Neuronal stem cell (in vitro differentiated cells): ENCODE measurements around the gene MAP4K5.

Experiments used
- DNase-seq: peaks from one replicate; pipeline ENCODE4 v3.0.0-alpha.2; 2013; ENCODE audit warnings: low spot score
- H2AFZ ChIP-seq: one replicate; pipeline ENCODE4 v1.6.1; 2013; ENCODE audit warnings: mild to moderate bottlenecking, low read length, inconsistent platforms
- H2AK5ac ChIP-seq: 2 replicates; pipeline ENCODE4 v1.6.1; 2013; ENCODE audit warnings: low read depth, mild to moderate bottlenecking, inconsistent platforms, low read length, moderate library complexity, mixed read lengths
- H2BK120ac ChIP-seq: 2 replicates; pipeline ENCODE4 v1.6.1; 2013; ENCODE audit warnings: low read depth, mild to moderate bottlenecking, inconsistent platforms, low read length, moderate library complexity, mixed read lengths
- H2BK12ac ChIP-seq: one replicate; pipeline ENCODE4 v1.6.1; 2013; ENCODE audit warnings: low read length, inconsistent platforms
- H2BK15ac ChIP-seq: 2 replicates; pipeline ENCODE4 v1.6.1; 2013; ENCODE audit warnings: mild to moderate bottlenecking, low read length, inconsistent platforms, mixed read lengths
- H2BK5ac ChIP-seq: one replicate; pipeline ENCODE4 v1.6.1; 2013; ENCODE audit warnings: inconsistent platforms, mild to moderate bottlenecking, low read length, moderate library complexity
- H3K14ac ChIP-seq: one replicate; pipeline ENCODE4 v1.6.1; 2013; ENCODE audit warnings: low read length, inconsistent platforms
- H3K18ac ChIP-seq: 2 replicates; pipeline ENCODE4 v1.6.1; 2013; ENCODE audit warnings: low read length, inconsistent platforms
- H3K23ac ChIP-seq: 2 replicates; pipeline ENCODE4 v1.6.1; 2013; ENCODE audit warnings: low read depth, mild to moderate bottlenecking, mixed read lengths, low read length, inconsistent platforms; ENCODE audit not compliant: poor library complexity
- H3K27ac ChIP-seq: replicated peaks from 3 replicates; pipeline ENCODE4 v1.5.1; 2013; ENCODE audit warnings: low read length, inconsistent platforms
- H3K27me3 ChIP-seq, 3 experiments: 2 replicates each; pipeline ENCODE4 v1.6.1; 2013; ENCODE audit warnings: low read length in 3 of 3, mild to moderate bottlenecking in 2 of 3, inconsistent platforms in 1 of 3, low read depth in 1 of 3, mixed read lengths in 1 of 3, moderate library complexity in 1 of 3; ENCODE audit not compliant: control insufficient read depth in 3 of 3, insufficient read depth in 3 of 3
- H3K36me3 ChIP-seq, 2 donors: replicated peaks in 1 of 2; 2 replicates each; pipeline ENCODE4 v1.6.1; 2013; ENCODE audit warnings: low read length in 2 of 2; ENCODE audit not compliant: control insufficient read depth in 2 of 2, insufficient read depth in 2 of 2
- H3K4ac ChIP-seq: 2 replicates; pipeline ENCODE4 v1.6.1; 2013; ENCODE audit warnings: inconsistent platforms, mild to moderate bottlenecking, low read length, moderate library complexity
- H3K4me1 ChIP-seq, 2 donors: 1 replicate in 1 of 2; 2 replicates in 1 of 2; pipeline ENCODE4 v1.6.1; 2013; ENCODE audit warnings: low read length in 2 of 2, low read depth in 1 of 2; ENCODE audit not compliant: control insufficient read depth in 2 of 2, insufficient read depth in 1 of 2
- H3K4me2 ChIP-seq: one replicate; pipeline ENCODE4 v1.6.1; 2013; ENCODE audit warnings: mild to moderate bottlenecking, low read length, inconsistent platforms; ENCODE audit not compliant: insufficient read depth, poor library complexity, severe bottlenecking
- H3K4me3 ChIP-seq, 2 donors: 2 replicates each; pipeline ENCODE4 v1.5.1; 2013; ENCODE audit warnings: low read length in 2 of 2, mild to moderate bottlenecking in 2 of 2, inconsistent platforms in 1 of 2, moderate library complexity in 1 of 2
- H3K79me1 ChIP-seq: one replicate; pipeline ENCODE4 v1.6.1; 2013; ENCODE audit warnings: low read depth, mild to moderate bottlenecking, inconsistent platforms, low read length, moderate library complexity
- H3K9ac ChIP-seq: one replicate; pipeline ENCODE4 v1.6.1; 2013; ENCODE audit warnings: mild to moderate bottlenecking, low read depth, low read length, inconsistent platforms; ENCODE audit not compliant: poor library complexity
- H3K9me3 ChIP-seq, 2 donors: replicated peaks in 1 of 2; 2 replicates each; pipeline versions ENCODE3 to v1.6.1; 2013; ENCODE audit warnings: low read length in 2 of 2, mild to moderate bottlenecking in 2 of 2, inconsistent platforms in 1 of 2, low read depth in 1 of 2, mixed read lengths in 1 of 2, moderate library complexity in 1 of 2; ENCODE audit not compliant: control insufficient read depth in 2 of 2, insufficient read depth in 1 of 2
- H4K8ac ChIP-seq: one replicate; pipeline ENCODE4 v1.6.1; 2013; ENCODE audit warnings: low read depth, mild to moderate bottlenecking, inconsistent platforms, low read length, moderate library complexity
- H4K91ac ChIP-seq: one replicate; pipeline ENCODE4 v1.6.1; 2013; ENCODE audit warnings: low read length, low read depth, mild to moderate bottlenecking, inconsistent platforms; ENCODE audit not compliant: poor library complexity
- WGBS, 2 donors: extraction: QIAGEN DNeasy Blood & Tissue Kit; methylation state at CpG; one replicate each; pipeline ENCODE4 v1.1.7; 2013; ENCODE audit warnings: missing lambda C conversion rate in 2 of 2, mixed read lengths in 1 of 2; ENCODE audit not compliant: insufficient read length in 2 of 2, insufficient replicate concordance in 1 of 2; ENCODE audit errors: extremely low coverage in 2 of 2; 5-methylcytosine and 5-hydroxymethylcytosine counted together

MAP4K5 gene

DNA sequence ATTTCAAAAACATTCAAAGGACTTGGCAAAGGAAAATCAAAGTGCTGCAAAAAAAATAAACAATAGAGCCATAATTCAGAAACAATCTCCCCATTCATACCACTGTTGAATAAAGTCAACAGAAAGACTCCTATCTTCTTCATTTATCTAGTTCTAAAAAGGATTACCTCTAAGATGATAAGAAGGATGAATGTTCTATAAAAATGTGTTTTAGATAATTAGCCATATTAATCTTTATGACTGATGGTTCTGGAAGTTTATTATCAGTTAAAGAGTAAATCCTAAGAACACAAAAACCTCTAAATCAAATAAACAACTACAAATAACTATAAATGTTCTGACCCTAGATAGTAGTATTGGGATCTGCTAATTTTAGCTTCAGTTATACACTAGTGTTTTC is 97.8 kb downstream of the MAP4K5 start:
- Histone ChIP-seq H3K9ac (no peak overlapping the region), H3K27ac (no peak overlapping the region), H2AFZ (no peak overlapping the region), H4K8ac (no peak overlapping the region), H3K14ac (no peak overlapping the region), H3K36me3 (peaks cover 12 to 81% of the 10 kb centered on the region in 2 donors), H3K4ac (no peak overlapping the region), H2BK15ac (no peak overlapping the region), H3K4me1 (no peaks in the 10 kb centered on the region), H2BK12ac (no peak overlapping the region), H2BK5ac (no peak overlapping the region), H3K27me3 (no peaks in the 10 kb centered on the region), H2AK5ac (no peak overlapping the region), H4K91ac (no peak overlapping the region), H3K18ac (no peak overlapping the region), H3K79me1 (no peaks in the 10 kb centered on the region), H3K9me3 (peaks cover 6 to 24% of the 10 kb centered on the region in 2 donors), H3K4me3 (no peak overlapping the region), H3K23ac (no peak overlapping the region), H2BK120ac (no peak overlapping the region), H3K4me2 (no peak overlapping the region)
- DNase-seq: no peak

DNA sequence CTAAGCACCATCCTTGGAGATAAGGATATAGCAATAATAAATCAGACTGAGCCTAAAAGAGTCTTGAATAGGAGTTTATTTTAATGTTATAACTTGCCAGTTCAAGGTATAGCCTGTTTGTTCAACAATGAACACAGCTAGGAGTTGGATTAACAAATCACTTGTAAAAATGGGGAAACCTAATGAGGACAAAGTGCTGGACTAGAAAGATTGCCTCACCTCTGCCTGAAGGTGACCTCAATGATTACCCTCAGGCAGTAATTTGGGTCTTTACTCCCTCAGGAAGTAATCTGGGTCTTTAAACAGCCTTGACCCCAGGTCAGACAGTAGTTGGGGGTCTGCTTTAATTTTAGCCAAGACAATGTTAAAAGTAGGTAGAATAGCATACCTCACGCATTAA is 100.2 kb downstream of the MAP4K5 start:
- Histone ChIP-seq H3K9ac (no peak overlapping the region), H4K91ac (no peak overlapping the region), H3K27ac (no peak overlapping the region), H3K4ac (no peak overlapping the region), H3K14ac (no peak overlapping the region), H2BK15ac (no peak overlapping the region), H3K4me3 (no peak overlapping the region), H3K18ac (no peak overlapping the region), H3K9me3 (peaks cover 3 to 13% of the 10 kb centered on the region in 2 donors), H3K23ac (no peak overlapping the region), H3K4me1 (no peaks in the 10 kb centered on the region), H2BK12ac (no peak overlapping the region), H3K4me2 (no peak overlapping the region), H3K36me3 (peaks cover 7 to 81% of the 10 kb centered on the region in 2 donors), H2AK5ac (no peak overlapping the region), H2BK120ac (no peak overlapping the region), H3K79me1 (no peaks in the 10 kb centered on the region), H2BK5ac (no peak overlapping the region), H4K8ac (no peak overlapping the region), H2AFZ (no peak overlapping the region), H3K27me3 (no peaks in the 10 kb centered on the region)
- WGBS, 2 donors: no CpG with 5 or more reads among the region's 1 CpG
- DNase-seq: no peak

- Histone ChIP-seq H4K91ac (no peak overlapping the region), H2BK15ac (no peak overlapping the region), H3K18ac (no peak overlapping the region), H2BK12ac (no peak overlapping the region), H3K9me3 (peaks cover 0 to 2% of the 10 kb centered on the region in 2 donors), H2BK120ac (no peak overlapping the region), H3K4me3 (no peak overlapping the region), H3K9ac (no peak overlapping the region), H3K4me1 (no peaks in the 10 kb centered on the region), H3K27ac (no peak overlapping the region), H3K27me3 (no peaks in the 10 kb centered on the region), H3K14ac (no peak overlapping the region), H2BK5ac (no peak overlapping the region), H4K8ac (no peak overlapping the region), H3K36me3 (peaks cover 4 to 89% of the 10 kb centered on the region in 2 donors), H3K4ac (no peak overlapping the region), H3K23ac (no peak overlapping the region), H3K4me2 (no peak overlapping the region), H2AK5ac (no peak overlapping the region), H3K79me1 (no peaks in the 10 kb centered on the region), H2AFZ (no peak overlapping the region)
- no CpG with 5 or more reads among the region's 3 CpGs for WGBS, 2 donors
- DNase-seq: no peak
Observed at GRCh38 chr14:50425816-50426215, 106.6 kb downstream of the MAP4K5 start.

DNA sequence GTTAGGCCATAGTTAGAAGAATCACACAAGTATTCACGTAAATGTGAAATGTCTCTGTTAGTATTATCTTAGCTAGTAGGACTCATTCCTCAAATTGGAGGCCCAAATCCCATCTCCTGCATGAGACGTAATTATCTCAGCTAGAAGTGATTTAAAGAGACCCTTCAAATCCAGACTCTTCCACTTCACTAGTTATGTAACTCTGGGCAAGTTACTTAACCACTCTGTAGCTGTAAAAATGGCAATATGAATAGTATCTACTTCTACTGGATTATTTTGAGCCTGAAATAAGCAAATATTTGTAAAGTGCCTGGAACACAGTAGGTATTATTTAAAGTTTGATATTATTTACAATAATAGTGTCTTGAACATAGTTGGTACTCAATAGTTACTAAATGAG is 107.3 kb downstream of the MAP4K5 start:
- peaks cover 6 to 96% of the 10 kb centered on the region in 2 donors for H3K36me3 ChIP-seq
- H3K4me1 ChIP-seq: no peaks in the 10 kb centered on the region
- H3K79me1 ChIP-seq: no peaks in the 10 kb centered on the region
- no peaks in the 10 kb centered on the region for H3K27me3 ChIP-seq
- H2BK5ac ChIP-seq: no peak overlapping the region
- no peak overlapping the region for H3K18ac ChIP-seq
- H4K91ac ChIP-seq: no peak overlapping the region
- no peak overlapping the region for H2BK120ac ChIP-seq
- H2BK15ac ChIP-seq: no peak overlapping the region
- no peak overlapping the region for H3K4ac ChIP-seq
- H3K14ac ChIP-seq: no peak overlapping the region
- no peak overlapping the region for H2BK12ac ChIP-seq
- no peak overlapping the region for H3K9ac ChIP-seq
- H3K23ac ChIP-seq: no peak overlapping the region
- no peak overlapping the region for H2AK5ac ChIP-seq
- H4K8ac ChIP-seq: no peak overlapping the region
- no CpG with 5 or more reads among the region's 2 CpGs for WGBS, 2 donors
- H2AFZ ChIP-seq: no peak overlapping the region
- no peak overlapping the region for H3K4me2 ChIP-seq
- no peak overlapping the region for H3K27ac ChIP-seq
- DNase-seq: no peak
- H3K9me3 ChIP-seq: peaks cover 0 to 2% of the 10 kb centered on the region in 2 donors
- H3K4me3 ChIP-seq: no peak overlapping the region
